Esophagus squamous epithelium (tissue), 4 donors: ENCODE results near the gene RBAK.
"Not testable (repeated sequence)": the region's sequence is repeated elsewhere in the genome, so short reads cannot be mapped to it uniquely, and the experiment has no call there.

ENCODE experiments used
- POLR2A ChIP-seq, 4 donors: fragments of 450-650 bp; IDR thresholded peaks; one replicate each; pipeline ENCODE4 v1.6.1; 2017; ENCODE audit warnings: antibody characterized with exemption in 4 of 4, mild to moderate bottlenecking in 4 of 4, moderate library complexity in 3 of 4
- TF ChIP-seq, protein P1 (sequence below), 6 experiments: fragments of 450-650 bp in 4 of 6; fragments of 200-600 bp in 2 of 6; sonication (generic) in 2 of 6; IDR thresholded peaks; one replicate each; pipeline ENCODE4 v1.5.1; 2016 to 2019; ENCODE audit warnings: antibody characterized with exemption in 6 of 6, mild to moderate bottlenecking in 4 of 6, moderate library complexity in 4 of 6

DNA sequence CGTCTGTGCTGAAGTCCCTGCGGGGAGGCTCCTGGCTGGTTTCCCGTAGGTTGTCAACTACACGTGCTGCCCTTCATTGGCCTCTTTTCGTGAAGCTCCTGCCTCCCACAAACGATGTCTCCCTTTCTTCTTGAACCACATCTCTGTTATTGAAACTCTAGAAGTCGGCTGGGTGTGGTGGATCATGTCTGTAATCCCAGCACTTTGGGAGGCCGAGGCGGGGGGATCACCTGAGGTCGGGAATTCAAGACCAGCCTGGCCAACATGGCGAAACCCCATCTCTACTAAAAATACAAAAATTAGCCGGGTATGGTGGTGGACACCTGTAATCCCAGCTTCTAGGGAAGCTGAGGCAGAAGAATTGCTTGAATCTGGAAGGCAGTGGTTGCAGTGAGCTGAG is 28.0 kb upstream of the RBAK start:
- TF ChIP-seq, protein P1, sequence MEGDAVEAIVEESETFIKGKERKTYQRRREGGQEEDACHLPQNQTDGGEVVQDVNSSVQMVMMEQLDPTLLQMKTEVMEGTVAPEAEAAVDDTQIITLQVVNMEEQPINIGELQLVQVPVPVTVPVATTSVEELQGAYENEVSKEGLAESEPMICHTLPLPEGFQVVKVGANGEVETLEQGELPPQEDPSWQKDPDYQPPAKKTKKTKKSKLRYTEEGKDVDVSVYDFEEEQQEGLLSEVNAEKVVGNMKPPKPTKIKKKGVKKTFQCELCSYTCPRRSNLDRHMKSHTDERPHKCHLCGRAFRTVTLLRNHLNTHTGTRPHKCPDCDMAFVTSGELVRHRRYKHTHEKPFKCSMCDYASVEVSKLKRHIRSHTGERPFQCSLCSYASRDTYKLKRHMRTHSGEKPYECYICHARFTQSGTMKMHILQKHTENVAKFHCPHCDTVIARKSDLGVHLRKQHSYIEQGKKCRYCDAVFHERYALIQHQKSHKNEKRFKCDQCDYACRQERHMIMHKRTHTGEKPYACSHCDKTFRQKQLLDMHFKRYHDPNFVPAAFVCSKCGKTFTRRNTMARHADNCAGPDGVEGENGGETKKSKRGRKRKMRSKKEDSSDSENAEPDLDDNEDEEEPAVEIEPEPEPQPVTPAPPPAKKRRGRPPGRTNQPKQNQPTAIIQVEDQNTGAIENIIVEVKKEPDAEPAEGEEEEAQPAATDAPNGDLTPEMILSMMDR (IDR thresholded peaks at IDR 0.05): not testable (repeated sequence)
- not testable (repeated sequence) for TF ChIP-seq POLR2A (IDR thresholded peaks at IDR 0.05)
